ENCODE results near the gene POLN. TPM values are rescaled to one million over a fixed set of nuclear protein-coding genes. Genes with fewer than 3 reads are reported as not detected.
A peak's percentile ranks its signal among the peaks of the same experiment; 100 is the strongest.

The POLN gene
- total and polyA plus RNA-seq, 2 of the 4 experiments (the other 2 are of a cell fraction) = 0.63 to 0.72 TPM

GRCh38 chr4:2280531-2281300, 38.8 kb upstream of the POLN start:
- POLR2A ChIA-PET (ENCODE audit: unreplicated experiment) = no interaction called here

More at GRCh38 chr4:2280531-2281300, 38.8 kb upstream of the POLN start:
- Histone ChIP-seq H3K56ac (ENCODE audit: extremely low read depth, insufficient read depth, low read length) (no peak overlapping the region), H3K4me3 (ENCODE audit: insufficient read depth, low read depth, low read length) (no peak overlapping the region), H3K18ac (ENCODE audit: low read depth, low read length) (no peak overlapping the region), H4K5ac (ENCODE audit: low read depth, low read length) (no peak overlapping the region), H3K27ac (ENCODE audit: insufficient read depth, low read length) (no peak overlapping the region), H2BK20ac (ENCODE audit: low read depth, low read length) (no peak overlapping the region), H4K8ac (ENCODE audit: low read depth in 2 of 2, low read length in 2 of 2) (no peak overlapping the region), H3K14ac (replicated peaks; ENCODE audit: low read depth, low read length) (no peak overlapping the region), H3K9ac (ENCODE audit: low read depth, low read length) (no peak overlapping the region), H3K23ac (ENCODE audit: low read depth, low read length) (no peak overlapping the region), H2AK9ac (replicated peaks; ENCODE audit: low read depth, low read length, poor library complexity) (no peak overlapping the region), H3K4me2 (ENCODE audit: low read depth, low read length) (no peak overlapping the region), H3K9me1 (ENCODE audit: insufficient read depth, low read length) (0 out of 2 replicates have a peak, but pooled peaks cover 3% of the 10 kb centered on the region), H2BK5ac (ENCODE audit: low read depth, low read length, poor library complexity, severe bottlenecking) (no peak overlapping the region), H2AK5ac (ENCODE audit: low read depth, low read length) (no peak overlapping the region), H2BK120ac (ENCODE audit: low read depth, low read length) (no peak overlapping the region), H3K79me1 (ENCODE audit: low read depth in 1 of 2, low read length in 2 of 2) (no peaks in the 10 kb centered on the region), H3K36me3 (ENCODE audit: control insufficient read depth, insufficient read depth, low read length) (no peaks in the 10 kb centered on the region), H3K4me1 (ENCODE audit: control insufficient read depth, insufficient read depth, low read length) (peaks cover 2% of the 10 kb centered on the region; the same call in 1 of the 2 replicates), H2BK15ac (ENCODE audit: low read depth, low read length) (no peak overlapping the region), H4K20me1 (ENCODE audit: insufficient read depth, low read length) (no peaks in the 10 kb centered on the region), H2AFZ (replicated peaks; ENCODE audit: low read length, poor library complexity) (no peak overlapping the region), H3K4ac (ENCODE audit: low read depth, low read length) (no peak overlapping the region), H4K91ac (ENCODE audit: insufficient read depth, low read depth, low read length) (no peak overlapping the region), H3K9me3 (ENCODE audit: control insufficient read depth, insufficient read depth, low read length) (no peaks in the 10 kb centered on the region), H3K27me3 (ENCODE audit: control insufficient read depth, insufficient read depth, low read length) (peaks cover 2% of the 10 kb centered on the region; the same call in 1 of the 2 replicates)
- in situ Hi-C loops (cut with MboI; ENCODE audit: low sequenced_read_pairs) = no loop called here
- DNase-seq (no peak), ATAC-seq (ENCODE audit: low read depth) (no peak)
- intact Hi-C loops (cut with micrococcal nuclease) = no loop called here
- 64% methylated on average over 4 of the region's 13 CpGs; no CpG with 5 or more reads in 1 of the 2 experiments for WGBS, 2 experiments (ENCODE audit: extremely low coverage in 2 of 2, insufficient read length in 1 of 2)
- no TSS peak for BruUV-seq (replicated peaks)
- peak; percentile 23; the same call in 1 of the 2 replicates for TF ChIP-seq CTCF (conservative IDR thresholded peaks at IDR 0.05; ENCODE audit: low read depth, low read length)
- peak; percentile 10; the same call in 1 of the 2 replicates for TF ChIP-seq RAD21 (IDR thresholded peaks at IDR 0.05; ENCODE audit: low read length)
- TF ChIP-seq POLR2A (IDR thresholded peaks at IDR 0.05; ENCODE audit: low read depth, low read length) = no peak
- CTCF ChIA-PET = no interaction called here
- dilution Hi-C loops (cut with HindIII; ENCODE audit: low sequenced_read_pairs, unreplicated experiment) = no loop called here

All from IMR-90 (cell line).